HL-60/S4 (cell line): Measurements from ENCODE around the gene FAM111B.
"Not testable (repeated sequence)": the region's sequence is repeated elsewhere in the genome, so short reads cannot be mapped to it uniquely, and the experiment has no call there.

Source experiments
- in situ Hi-C: fragments of 300-500 bp; cut with MboI; formaldehyde crosslinking; loops from 2 replicates; pipeline ENCODE4 v1.14.3; 2022; ENCODE audit warnings: low sequenced_read_pairs

FAM111B gene

GRCh38 chr11:59106363-59107336, at the start of gene FAM111B:
Gene FAM111B, plus strand, starts transcription at chr11:59107237. Its CDS starts 2,389 bp downstream, at chr11:59109626.
- in situ Hi-C loops = no loop called here

GRCh38 chr11:59058120-59059033, 48.7 kb upstream of the FAM111B start:
- in situ Hi-C loops = not testable (repeated sequence)

GRCh38 chr11:59060096-59060495, 46.9 kb upstream of the FAM111B start:
- in situ Hi-C loops = not testable (repeated sequence)

- in situ Hi-C loops = no loop called here
These were observed 44.2 kb upstream of the FAM111B start for GRCh38 chr11:59062602-59063529.

- in situ Hi-C loops = not testable (repeated sequence)
These were observed 42.9 kb upstream of the FAM111B start for GRCh38 chr11:59063996-59064727.

- in situ Hi-C loops = no loop called here
These were observed 38.0 kb upstream of the FAM111B start for GRCh38 chr11:59069087-59069486.

GRCh38 chr11:59076876-59077571, 30.0 kb upstream of the FAM111B start:
- in situ Hi-C loops = no loop called here

GRCh38 chr11:59078435-59078834, 28.6 kb upstream of the FAM111B start:
- in situ Hi-C loops = no loop called here

- in situ Hi-C loops = no loop called here
These were observed 28.0 kb upstream of the FAM111B start for GRCh38 chr11:59079086-59079485.

- in situ Hi-C loops = not testable (repeated sequence)
These were observed 26.6 kb upstream of the FAM111B start for GRCh38 chr11:59080421-59080820.

- in situ Hi-C loops = not testable (repeated sequence)
These were observed 25.5 kb upstream of the FAM111B start for GRCh38 chr11:59081430-59082020.

GRCh38 chr11:59086007-59086406, 21.0 kb upstream of the FAM111B start, which contains the start of gene GLYATL1B:
Gene GLYATL1B, plus strand, starts transcription at chr11:59086307. Its CDS starts 0 bp downstream, at chr11:59086307.
- in situ Hi-C loops = not testable (repeated sequence)

- in situ Hi-C loops = no loop called here
These were observed 18.9 kb upstream of the FAM111B start for GRCh38 chr11:59088162-59088561.

GRCh38 chr11:59093576-59093975, 13.5 kb upstream of the FAM111B start:
- in situ Hi-C loops = not testable (repeated sequence)

- in situ Hi-C loops = not testable (repeated sequence)
These were observed 11.8 kb upstream of the FAM111B start for GRCh38 chr11:59095225-59095624.

- in situ Hi-C loops = not testable (repeated sequence)
These were observed 11.0 kb upstream of the FAM111B start for GRCh38 chr11:59095972-59096575.

GRCh38 chr11:59097113-59097708, 9.8 kb upstream of the FAM111B start:
- in situ Hi-C loops = no loop called here

GRCh38 chr11:59097938-59098337, 9.1 kb upstream of the FAM111B start:
- in situ Hi-C loops = not testable (repeated sequence)
